Right lobe of liver (tissue), 4 donors: ENCODE data around the gene SLC29A1.

Experiments
- POLR2A ChIP-seq: fragments of 450-650 bp; IDR thresholded peaks from one replicate; pipeline ENCODE4 v1.6.1; 2017; ENCODE audit warnings: antibody characterized with exemption, mild to moderate bottlenecking
- TF ChIP-seq, protein P1 (sequence below), 4 donors: fragments of 200-600 bp in 3 of 4; fragments of 450-650 bp in 1 of 4; IDR thresholded peaks; one replicate each; pipeline versions ENCODE4 v1.5.1 to v1.8.0; 2016 to 2022; ENCODE audit warnings: antibody characterized with exemption in 4 of 4, mild to moderate bottlenecking in 2 of 4
- donor health status: DM: no; HTN: no; CAD: no.
- donor health status: DM: no; HTN: no; CAD: no.
- donor health status: DM: no; HTN: yes; CAD: no.

DNA sequence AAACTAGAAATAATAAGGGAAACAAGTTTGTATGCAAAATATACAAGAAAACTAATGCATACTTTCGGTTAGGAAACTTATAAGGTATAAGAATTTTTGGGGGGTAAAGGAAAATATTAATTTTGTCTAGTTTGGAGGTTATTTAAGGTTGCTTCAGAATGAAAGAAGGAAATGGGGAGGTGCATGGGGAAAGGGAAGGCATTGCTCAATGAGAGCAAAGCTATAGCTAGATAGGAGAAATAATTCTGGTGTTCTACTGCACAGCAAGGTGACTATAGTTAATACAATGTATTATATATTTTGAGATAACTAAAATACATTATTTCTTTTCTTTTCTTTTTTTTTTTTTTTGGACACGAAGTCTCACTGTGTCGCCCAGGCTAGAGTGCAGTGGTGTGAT, 12.1 kb upstream of the SLC29A1 start:
- TF ChIP-seq, protein P1, sequence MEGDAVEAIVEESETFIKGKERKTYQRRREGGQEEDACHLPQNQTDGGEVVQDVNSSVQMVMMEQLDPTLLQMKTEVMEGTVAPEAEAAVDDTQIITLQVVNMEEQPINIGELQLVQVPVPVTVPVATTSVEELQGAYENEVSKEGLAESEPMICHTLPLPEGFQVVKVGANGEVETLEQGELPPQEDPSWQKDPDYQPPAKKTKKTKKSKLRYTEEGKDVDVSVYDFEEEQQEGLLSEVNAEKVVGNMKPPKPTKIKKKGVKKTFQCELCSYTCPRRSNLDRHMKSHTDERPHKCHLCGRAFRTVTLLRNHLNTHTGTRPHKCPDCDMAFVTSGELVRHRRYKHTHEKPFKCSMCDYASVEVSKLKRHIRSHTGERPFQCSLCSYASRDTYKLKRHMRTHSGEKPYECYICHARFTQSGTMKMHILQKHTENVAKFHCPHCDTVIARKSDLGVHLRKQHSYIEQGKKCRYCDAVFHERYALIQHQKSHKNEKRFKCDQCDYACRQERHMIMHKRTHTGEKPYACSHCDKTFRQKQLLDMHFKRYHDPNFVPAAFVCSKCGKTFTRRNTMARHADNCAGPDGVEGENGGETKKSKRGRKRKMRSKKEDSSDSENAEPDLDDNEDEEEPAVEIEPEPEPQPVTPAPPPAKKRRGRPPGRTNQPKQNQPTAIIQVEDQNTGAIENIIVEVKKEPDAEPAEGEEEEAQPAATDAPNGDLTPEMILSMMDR (IDR thresholded peaks at IDR 0.05): no peak
- no peak for TF ChIP-seq POLR2A
